ENCODE results near the gene ABCB11. TPM values are rescaled to one million over a fixed set of nuclear protein-coding genes. Genes with fewer than 3 reads are reported as not detected.
A peak's percentile ranks its signal among the peaks of the same experiment; 100 is the strongest.

ABCB11 gene
- under 1 TPM in 2 of 4 donors, not detected in 2; 0.18 to 0.54 TPM for total RNA-seq

DNA sequence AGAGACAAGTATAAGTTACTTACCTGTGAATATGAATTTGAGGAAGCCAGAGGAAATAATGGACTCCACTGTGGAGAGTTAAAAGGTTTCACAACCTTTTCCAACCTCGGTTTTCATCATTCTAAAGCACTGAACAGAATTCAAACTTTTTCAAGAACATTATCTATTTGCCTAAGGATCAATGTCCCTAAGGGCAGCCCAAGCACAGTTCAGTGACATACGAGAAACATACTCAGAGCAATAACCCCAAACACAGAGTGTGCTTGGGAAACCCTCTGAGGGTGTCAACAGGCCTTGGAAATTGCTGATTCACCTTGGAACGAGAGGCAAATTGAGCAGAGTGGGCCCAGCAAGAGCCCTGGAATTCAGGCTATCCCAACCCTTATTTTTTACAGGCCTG, at the start of gene ABCB11:
ABCB11 (minus strand) TSS at position 123 of the 400 bp plus-strand sequence. CDS start 13,199 bp downstream, outside the sequence.
- no peak within 1 kb of the TSS for H3K27ac ChIP-seq
- no peak for DNase-seq
- H3K36me3 ChIP-seq = no peaks in the 10 kb centered on the region

DNA sequence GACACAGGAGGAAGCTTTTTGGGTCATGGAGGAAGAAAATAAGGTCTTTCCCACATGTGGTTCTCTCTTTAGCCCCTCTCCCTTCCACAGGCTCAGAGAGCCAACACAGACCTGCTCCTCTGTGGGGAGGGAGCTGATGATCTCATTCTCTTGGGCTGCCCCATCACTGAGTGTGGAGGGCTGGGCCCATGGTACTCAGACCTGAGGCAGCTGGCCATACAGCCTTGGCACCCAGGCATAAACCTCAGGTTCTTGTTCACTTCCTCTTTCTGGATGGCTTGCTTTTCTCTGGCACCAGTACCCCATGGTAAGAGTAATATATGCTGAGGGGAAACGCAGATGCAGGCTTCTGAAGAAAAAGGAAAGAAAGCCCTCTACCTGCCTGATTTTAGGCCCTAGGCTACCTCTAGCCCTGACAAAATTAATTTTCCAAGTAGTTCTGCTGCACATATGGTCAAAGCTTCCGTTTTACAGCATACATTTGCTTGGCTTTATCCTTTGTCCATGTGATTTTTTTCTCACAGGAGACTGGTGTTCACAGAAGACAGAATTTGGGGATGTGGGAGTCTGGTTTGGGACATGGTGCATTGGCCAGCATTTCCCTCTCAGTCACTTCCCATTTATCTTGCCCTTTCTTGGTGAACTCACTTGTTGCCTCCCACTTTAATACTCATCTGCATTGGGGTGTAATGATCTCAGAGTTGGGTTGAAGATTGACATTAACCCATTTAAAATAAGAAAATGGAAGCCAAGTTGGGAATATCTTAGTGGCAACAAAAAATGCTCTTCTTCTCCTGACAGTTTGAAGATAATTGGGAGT, 49.3 kb upstream of the ABCB11 start:
- Histone ChIP-seq H3K4me1 (no peaks in the 10 kb centered on the region), H3K36me3 (no peaks in the 10 kb centered on the region), H3K9me3 (no peaks in the 10 kb centered on the region), H3K27ac (no peak overlapping the region), H3K27me3 (no peaks in the 10 kb centered on the region), H3K4me3 (no peak overlapping the region)
- TF ChIP-seq POLR2A (IDR thresholded peaks at IDR 0.05) = no peak
- TF ChIP-seq, protein P1, sequence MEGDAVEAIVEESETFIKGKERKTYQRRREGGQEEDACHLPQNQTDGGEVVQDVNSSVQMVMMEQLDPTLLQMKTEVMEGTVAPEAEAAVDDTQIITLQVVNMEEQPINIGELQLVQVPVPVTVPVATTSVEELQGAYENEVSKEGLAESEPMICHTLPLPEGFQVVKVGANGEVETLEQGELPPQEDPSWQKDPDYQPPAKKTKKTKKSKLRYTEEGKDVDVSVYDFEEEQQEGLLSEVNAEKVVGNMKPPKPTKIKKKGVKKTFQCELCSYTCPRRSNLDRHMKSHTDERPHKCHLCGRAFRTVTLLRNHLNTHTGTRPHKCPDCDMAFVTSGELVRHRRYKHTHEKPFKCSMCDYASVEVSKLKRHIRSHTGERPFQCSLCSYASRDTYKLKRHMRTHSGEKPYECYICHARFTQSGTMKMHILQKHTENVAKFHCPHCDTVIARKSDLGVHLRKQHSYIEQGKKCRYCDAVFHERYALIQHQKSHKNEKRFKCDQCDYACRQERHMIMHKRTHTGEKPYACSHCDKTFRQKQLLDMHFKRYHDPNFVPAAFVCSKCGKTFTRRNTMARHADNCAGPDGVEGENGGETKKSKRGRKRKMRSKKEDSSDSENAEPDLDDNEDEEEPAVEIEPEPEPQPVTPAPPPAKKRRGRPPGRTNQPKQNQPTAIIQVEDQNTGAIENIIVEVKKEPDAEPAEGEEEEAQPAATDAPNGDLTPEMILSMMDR (IDR thresholded peaks at IDR 0.05) = no peak
- no peak for DNase-seq

More for the DNA sequence above, at the start of gene ABCB11:
- no peak within 1 kb of the TSS for H3K4me3 ChIP-seq
- H3K27me3 ChIP-seq = no peaks in the 10 kb centered on the region
- H3K9me3 ChIP-seq = no peaks in the 10 kb centered on the region
- TF ChIP-seq, protein P1 (IDR thresholded peaks at IDR 0.05) = no peak
- TF ChIP-seq POLR2A (IDR thresholded peaks at IDR 0.05) = no peak
- H3K4me1 ChIP-seq = no peaks in the 10 kb centered on the region

DNA sequence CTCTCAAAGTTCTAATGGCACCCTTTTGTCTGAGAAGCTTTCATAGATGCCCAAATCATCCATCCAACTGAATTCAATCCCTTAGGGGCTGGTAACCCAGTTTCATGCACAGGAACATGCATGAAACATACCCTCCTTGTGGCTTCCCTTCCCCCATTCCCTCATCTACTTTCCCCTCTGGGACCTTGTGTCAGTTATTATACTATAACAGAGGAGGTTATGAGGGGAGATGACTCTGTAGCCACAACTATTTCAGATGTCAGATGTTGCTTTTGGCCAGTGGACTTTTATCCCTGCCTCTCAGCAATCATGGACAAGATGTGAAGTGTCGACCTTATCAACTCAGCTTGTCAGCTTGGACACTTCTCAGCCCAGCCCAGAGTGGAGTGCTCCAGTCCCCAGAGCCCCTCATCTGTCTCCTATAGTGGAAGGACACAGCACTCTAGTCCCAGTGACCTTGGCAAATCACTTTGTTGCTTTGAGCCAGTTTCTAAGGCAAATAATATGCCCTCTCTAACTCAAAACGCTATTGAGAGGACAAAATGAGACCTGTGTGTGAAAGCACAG, 46.6 kb upstream of the ABCB11 start:
- TF ChIP-seq, protein P1 (IDR thresholded peaks at IDR 0.05) = no peak
- Histone ChIP-seq H3K36me3 (no peaks in the 10 kb centered on the region), H3K27me3 (no peaks in the 10 kb centered on the region), H3K4me1 (no peaks in the 10 kb centered on the region), H3K4me3 (no peak overlapping the region), H3K27ac (no peak overlapping the region), H3K9me3 (no peaks in the 10 kb centered on the region)
- no peak for DNase-seq

DNA sequence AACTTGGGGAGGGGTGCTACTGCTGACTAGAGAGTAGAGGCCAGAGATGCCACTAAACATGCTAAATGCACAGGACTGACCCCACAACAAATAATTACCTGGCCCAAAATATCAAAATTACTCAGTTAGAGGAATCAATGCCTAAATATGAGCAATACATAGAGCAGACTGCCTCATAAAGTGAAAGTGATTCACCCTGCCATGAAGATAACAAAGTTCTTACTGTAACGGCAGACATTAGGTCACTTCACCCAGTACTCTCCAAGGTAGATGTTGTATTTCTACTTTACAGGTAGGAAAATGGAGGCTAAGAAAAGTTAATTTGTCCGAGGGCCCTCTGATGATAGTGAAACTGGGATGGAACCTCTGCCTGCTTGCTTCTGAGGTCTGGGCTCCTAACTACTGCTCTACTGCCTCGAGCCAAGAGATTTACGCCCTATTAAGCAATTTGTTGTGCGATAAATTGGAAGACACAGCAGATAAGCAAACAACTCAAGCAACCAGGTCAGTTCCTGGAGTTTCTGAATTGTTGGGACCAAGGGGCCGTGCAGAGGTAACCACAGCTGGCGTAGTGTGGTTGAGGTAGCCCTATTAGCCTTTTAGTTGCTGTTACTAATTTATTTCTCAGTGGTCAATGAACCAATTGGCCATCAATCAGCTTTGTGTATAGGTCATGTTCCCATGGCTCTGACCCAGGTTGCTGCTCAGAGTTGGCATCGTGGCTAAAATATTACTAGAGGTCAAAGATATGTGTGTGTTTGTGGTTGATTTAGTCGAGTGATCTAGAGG, 43.0 kb upstream of the ABCB11 start:
- TF ChIP-seq, protein P1 (IDR thresholded peaks at IDR 0.05) = no peak
- TF ChIP-seq POLR2A (IDR thresholded peaks at IDR 0.05) = no peak
- Histone ChIP-seq H3K4me1 (no peaks in the 10 kb centered on the region), H3K27ac (peak overlapping the region in 2 of 4 donors; percentile 4 to 26), H3K27me3 (no peaks in the 10 kb centered on the region), H3K36me3 (no peaks in the 10 kb centered on the region), H3K4me3 (peak overlapping the region in 1 of 4 donors; percentile 26), H3K9me3 (no peaks in the 10 kb centered on the region)
- DNase-seq = no peak

DNA sequence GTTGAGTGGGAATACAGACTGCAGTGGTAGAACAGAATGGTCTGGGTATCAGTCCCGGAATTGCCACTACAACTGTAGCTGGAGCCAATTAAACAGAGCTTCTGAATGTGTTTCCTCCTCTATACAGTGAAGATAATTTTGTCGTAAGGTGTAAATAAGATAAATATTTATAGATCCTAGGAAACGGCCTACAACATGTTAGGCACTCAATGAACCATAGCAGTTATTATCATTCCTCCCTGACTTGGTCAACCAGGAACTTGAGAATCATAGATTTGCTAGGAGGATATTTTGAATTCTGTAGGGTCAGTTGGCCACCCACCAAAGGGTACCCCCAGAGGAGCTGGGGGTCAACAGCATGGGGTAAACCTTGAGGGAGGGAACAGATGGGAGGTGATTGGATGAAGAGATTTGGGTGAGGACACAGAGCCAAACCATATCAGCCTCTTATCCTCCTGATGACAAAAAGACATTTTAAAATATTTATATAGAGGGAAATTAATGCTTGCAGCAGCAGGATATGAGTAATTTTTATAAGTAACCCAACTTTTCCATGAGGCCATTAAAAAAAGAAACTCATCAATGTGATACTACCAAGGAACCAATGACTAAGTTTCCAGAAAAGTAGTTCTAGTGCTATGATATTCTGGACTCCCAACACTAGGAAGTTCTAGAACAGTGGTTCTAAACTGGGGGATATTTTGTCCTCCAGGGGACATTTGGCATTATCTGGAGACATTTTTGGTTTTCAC, 42.3 kb upstream of the ABCB11 start:
- Histone ChIP-seq H3K27me3 (no peaks in the 10 kb centered on the region), H3K36me3 (no peaks in the 10 kb centered on the region), H3K9me3 (no peaks in the 10 kb centered on the region), H3K4me1 (no peaks in the 10 kb centered on the region), H3K27ac (peak overlapping the region in 1 of 4 donors; percentile 4), H3K4me3 (no peak overlapping the region)
- TF ChIP-seq, protein P1 (IDR thresholded peaks at IDR 0.05) = no peak
- TF ChIP-seq POLR2A (IDR thresholded peaks at IDR 0.05) = no peak
- no peak for DNase-seq
